ENCODE results near the gene SV2B. TPM values are rescaled to one million over a fixed set of nuclear protein-coding genes. Genes with fewer than 3 reads are reported as not detected.

The SV2B gene
- total and polyA plus RNA-seq, 2 donors from 2014 or later, result 0.17 to 3.9 TPM

DNA sequence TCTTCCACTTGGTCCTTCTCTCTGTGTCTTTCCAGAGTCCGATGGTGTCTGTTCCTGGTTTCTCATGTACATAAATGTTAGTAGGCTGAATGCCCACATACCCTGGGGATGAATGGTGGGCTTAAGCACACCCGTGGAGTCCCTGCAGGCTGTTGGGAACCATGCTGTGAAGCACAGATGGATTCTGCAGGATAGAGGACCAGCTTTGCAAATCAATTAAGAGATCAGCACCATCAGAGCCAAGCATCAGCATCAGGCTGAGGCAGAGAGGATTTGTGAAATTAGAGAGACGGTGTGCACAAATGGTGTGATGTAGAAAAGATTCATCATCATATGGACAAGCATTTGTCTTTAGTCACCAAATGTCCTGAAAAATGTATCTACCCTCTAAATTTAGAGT, 127.1 kb downstream of the SV2B start:
- TF ChIP-seq CTCF (IDR thresholded peaks at IDR 0.05; ENCODE audit: borderline replicate concordance, extremely low read depth, insufficient read depth), result no peak
- Histone ChIP-seq H3K27me3 (ENCODE audit: control insufficient read depth, insufficient read depth, low read length) (no peaks in the 10 kb centered on the region), H3K36me3 (ENCODE audit: control insufficient read depth in 2 of 3, insufficient read depth in 3 of 3, low read length in 3 of 3) (no peaks in the 10 kb centered on the region), H3K27ac (ENCODE audit: low read depth in 2 of 2, low read length in 2 of 2) (no peak overlapping the region), H3K4me1 (ENCODE audit: control insufficient read depth in 2 of 3, insufficient read depth in 2 of 3, low read depth in 1 of 3, low read length in 3 of 3) (no peaks in the 10 kb centered on the region), H3K9ac (ENCODE audit: low read length in 3 of 3) (no peak overlapping the region), H3K4me3 (ENCODE audit: low read length in 3 of 3) (no peak overlapping the region), H3K9me3 (ENCODE audit: control insufficient read depth in 2 of 3, insufficient read depth in 1 of 3, low read length in 3 of 3) (no peaks in the 10 kb centered on the region)
- intact Hi-C loops (cut with DNase I), result no loop called here
- FAIRE-seq (no peak), DNase-seq (no peak)

GRCh38 chr15:91227766-91228165, 127.7 kb downstream of the SV2B start:
- Histone ChIP-seq H3K9me3 (ENCODE audit: control insufficient read depth in 2 of 3, insufficient read depth in 1 of 3, low read length in 3 of 3) (no peaks in the 10 kb centered on the region), H3K36me3 (ENCODE audit: control insufficient read depth in 2 of 3, insufficient read depth in 3 of 3, low read length in 3 of 3) (no peaks in the 10 kb centered on the region), H3K9ac (ENCODE audit: low read length in 3 of 3) (no peak overlapping the region), H3K27ac (ENCODE audit: low read depth in 2 of 2, low read length in 2 of 2) (no peak overlapping the region), H3K27me3 (ENCODE audit: control insufficient read depth, insufficient read depth, low read length) (no peaks in the 10 kb centered on the region), H3K4me1 (ENCODE audit: control insufficient read depth in 2 of 3, insufficient read depth in 2 of 3, low read depth in 1 of 3, low read length in 3 of 3) (no peaks in the 10 kb centered on the region), H3K4me3 (ENCODE audit: low read length in 3 of 3) (no peak overlapping the region)
- TF ChIP-seq CTCF (IDR thresholded peaks at IDR 0.05; ENCODE audit: borderline replicate concordance, extremely low read depth, insufficient read depth), result no peak
- DNase-seq, result no peak
- intact Hi-C loops (cut with DNase I), result no loop called here
- no peak for FAIRE-seq

- Histone ChIP-seq H3K9ac (ENCODE audit: low read length in 3 of 3) (no peak overlapping the region), H3K4me3 (ENCODE audit: low read length in 3 of 3) (no peak overlapping the region), H3K4me1 (ENCODE audit: control insufficient read depth in 2 of 3, insufficient read depth in 2 of 3, low read depth in 1 of 3, low read length in 3 of 3) (no peaks in the 10 kb centered on the region), H3K27ac (ENCODE audit: low read depth in 2 of 2, low read length in 2 of 2) (no peak overlapping the region), H3K36me3 (ENCODE audit: control insufficient read depth in 2 of 3, insufficient read depth in 3 of 3, low read length in 3 of 3) (no peaks in the 10 kb centered on the region), H3K27me3 (ENCODE audit: control insufficient read depth, insufficient read depth, low read length) (no peaks in the 10 kb centered on the region), H3K9me3 (ENCODE audit: control insufficient read depth in 2 of 3, insufficient read depth in 1 of 3, low read length in 3 of 3) (no peaks in the 10 kb centered on the region)
- no peak for FAIRE-seq
- no peak for TF ChIP-seq CTCF (IDR thresholded peaks at IDR 0.05; ENCODE audit: borderline replicate concordance, extremely low read depth, insufficient read depth)
- intact Hi-C loops (cut with DNase I), result no loop called here
- DNase-seq, result no peak
Observed at GRCh38 chr15:91228383-91228782, 128.3 kb downstream of the SV2B start.

- intact Hi-C loops (cut with DNase I), result no loop called here
- no peaks in the 10 kb centered on the region for H3K36me3 ChIP-seq (ENCODE audit: control insufficient read depth in 2 of 3, insufficient read depth in 3 of 3, low read length in 3 of 3)
- no peak overlapping the region for H3K9ac ChIP-seq (ENCODE audit: low read length in 3 of 3)
- no peaks in the 10 kb centered on the region for H3K9me3 ChIP-seq (ENCODE audit: control insufficient read depth in 2 of 3, insufficient read depth in 1 of 3, low read length in 3 of 3)
- no peak for TF ChIP-seq CTCF (IDR thresholded peaks at IDR 0.05; ENCODE audit: borderline replicate concordance, extremely low read depth, insufficient read depth)
- H3K4me1 ChIP-seq (ENCODE audit: control insufficient read depth in 2 of 3, insufficient read depth in 2 of 3, low read depth in 1 of 3, low read length in 3 of 3), result no peaks in the 10 kb centered on the region
- no peaks in the 10 kb centered on the region for H3K27me3 ChIP-seq (ENCODE audit: control insufficient read depth, insufficient read depth, low read length)
- DNase-seq (no peak), FAIRE-seq (no peak)
- no peak overlapping the region for H3K27ac ChIP-seq (ENCODE audit: low read depth in 2 of 2, low read length in 2 of 2)
- H3K4me3 ChIP-seq (ENCODE audit: low read length in 3 of 3), result no peak overlapping the region
Observed at GRCh38 chr15:91228890-91229289, 128.8 kb downstream of the SV2B start.
